H1 (cell line): ENCODE measurements around the gene TBC1D9. TPM values are rescaled to one million over a fixed set of nuclear protein-coding genes. Genes with fewer than 3 reads are reported as not detected.
"Not testable (repeated sequence)": the region's sequence is repeated elsewhere in the genome, so short reads cannot be mapped to it uniquely, and the experiment has no call there.

Experiments
- CTCF ChIA-PET: fragments of 300-600 bp; sonication (Branson Sonifier 250); formaldehyde crosslinking; loops from one replicate; lab custom pipeline; 2021; ENCODE audit not compliant: partially characterized antibody; lab: Charles Lee
- POLR2A ChIA-PET: fragments of 300-600 bp; sonication (Branson Sonifier 250); formaldehyde crosslinking; loops from one replicate; lab custom pipeline; 2021; ENCODE audit warnings: inconsistent platforms; ENCODE audit not compliant: partially characterized antibody; lab: Charles Lee
- DNase-seq, 2 experiments: peaks; one replicate each; pipeline versions ENCODE4 v3.0.0 to v3.0.0-alpha.2; 2010 to 2022; ENCODE audit warnings: low spot score in 2 of 2, low read depth in 1 of 2, mixed read lengths in 1 of 2
- FAIRE-seq: peaks from 2 replicates; lab custom pipeline; 2011; peaks lifted over from hg19 to GRCh38; lab: Jason Lieb, UNC
- H2AFZ ChIP-seq: 2 replicates; pipeline ENCODE4 v1.8.1; 2012; ENCODE audit warnings: low read length, inconsistent platforms
- H2AK5ac ChIP-seq: 2 replicates; pipeline ENCODE4 v1.6.1; 2013; ENCODE audit warnings: low read depth, low read length
- H2BK120ac ChIP-seq: replicated peaks from 2 replicates; pipeline ENCODE3; 2013; ENCODE audit warnings: low read depth, low read length, inconsistent platforms
- H2BK12ac ChIP-seq: 2 replicates; pipeline ENCODE4 v1.6.1; 2013; ENCODE audit warnings: low read depth, low read length
- H2BK15ac ChIP-seq: 2 replicates; pipeline ENCODE4 v1.6.1; 2013; ENCODE audit warnings: low read length
- H2BK20ac ChIP-seq: 2 replicates; pipeline ENCODE4 v1.6.1; 2013; ENCODE audit warnings: low read length
- H2BK5ac ChIP-seq: 2 replicates; pipeline ENCODE4 v1.6.1; 2013; ENCODE audit warnings: low read depth, low read length
- H3K14ac ChIP-seq: 2 replicates; pipeline ENCODE4 v1.6.1; 2013; ENCODE audit warnings: inconsistent platforms; ENCODE audit not compliant: insufficient read length
- H3K18ac ChIP-seq: 2 replicates; pipeline ENCODE4 v1.6.1; 2013; ENCODE audit warnings: low read length; ENCODE audit errors: extremely low read depth
- H3K23ac ChIP-seq: 2 replicates; pipeline ENCODE4 v1.6.1; 2013; ENCODE audit warnings: inconsistent platforms; ENCODE audit not compliant: insufficient read length
- H3K23me2 ChIP-seq: 2 replicates; pipeline ENCODE4 v1.6.1; 2013; ENCODE audit warnings: low read depth, low read length
- H3K27ac ChIP-seq: 2 replicates; pipeline ENCODE4 v1.6.1; 2011; ENCODE audit warnings: low read depth, low read length, inconsistent platforms
- H3K27me3 ChIP-seq, 4 experiments: replicated peaks in 1 of 4; 1 replicate in 1 of 4; 2 replicates in 3 of 4; pipeline versions ENCODE4 v1.6.1 to v1.8.1; 2011 to 2013; ENCODE audit warnings: low read length in 3 of 4, mild to moderate bottlenecking in 3 of 4, inconsistent platforms in 2 of 4, mixed read lengths in 2 of 4, moderate library complexity in 1 of 4; ENCODE audit not compliant: control insufficient read depth in 3 of 4, insufficient read depth in 3 of 4; ENCODE audit errors: extremely low read depth in 1 of 4
- H3K36me3 ChIP-seq, 4 experiments: 2 replicates each; pipeline versions ENCODE4 v1.6.1 to v1.8.1; 2011 to 2013; ENCODE audit warnings: mild to moderate bottlenecking in 4 of 4, low read length in 3 of 4, moderate library complexity in 2 of 4, control low read depth in 1 of 4, inconsistent platforms in 1 of 4; ENCODE audit not compliant: insufficient read depth in 4 of 4, control insufficient read depth in 2 of 4
- H3K4ac ChIP-seq: replicated peaks from 2 replicates; pipeline ENCODE3; 2013; ENCODE audit warnings: low read length, low read depth, mixed read lengths, inconsistent platforms; ENCODE audit not compliant: insufficient read length
- H3K4me1 ChIP-seq, 4 experiments: replicated peaks in 1 of 4; 1 replicate in 1 of 4; 2 replicates in 3 of 4; pipeline versions ENCODE4 v1.6.1 to v1.8.1; 2011 to 2013; ENCODE audit warnings: low read length in 3 of 4, inconsistent platforms in 2 of 4, mixed read lengths in 1 of 4; ENCODE audit not compliant: insufficient read depth in 4 of 4, control insufficient read depth in 3 of 4
- H3K4me2 ChIP-seq, 2 experiments: 2 replicates each; pipeline versions ENCODE4 v1.6.1 to v1.8.1; 2011 to 2013; ENCODE audit warnings: low read depth in 2 of 2, low read length in 2 of 2, control low read depth in 1 of 2, inconsistent platforms in 1 of 2, mild to moderate bottlenecking in 1 of 2; ENCODE audit not compliant: insufficient read depth in 1 of 2
- H3K4me3 ChIP-seq, 4 experiments: fragments of 200-600, 300-600 bp in 1 of 4; sonication (generic), shearing (Covaris generic), sonication (Bioruptor Twin) in 1 of 4; 2 replicates each; pipeline versions ENCODE4 v1.5.1 to v1.8.1; 2011 to 2016; ENCODE audit warnings: low read length in 4 of 4, low read depth in 3 of 4, control low read depth in 2 of 4, inconsistent platforms in 2 of 4, mild to moderate bottlenecking in 2 of 4, mixed read lengths in 1 of 4, moderate library complexity in 1 of 4; ENCODE audit not compliant: insufficient read depth in 2 of 4; ENCODE audit errors: extremely low read depth in 1 of 4
- H3K56ac ChIP-seq: replicated peaks from 2 replicates; pipeline ENCODE3; 2013; ENCODE audit warnings: low read depth, mild to moderate bottlenecking, mixed read lengths, low read length, inconsistent platforms; ENCODE audit not compliant: insufficient read length
- H3K79me1 ChIP-seq: 2 replicates; pipeline ENCODE4 v1.6.1; 2013; ENCODE audit warnings: low read depth, low read length, control low read depth
- H3K79me2 ChIP-seq, 2 experiments: 2 replicates each; pipeline versions ENCODE4 v1.6.1 to v1.8.1; 2012 to 2013; ENCODE audit warnings: low read length in 2 of 2, mild to moderate bottlenecking in 2 of 2, inconsistent platforms in 1 of 2; ENCODE audit not compliant: insufficient read depth in 2 of 2, control insufficient read depth in 1 of 2
- H3K9ac ChIP-seq, 4 experiments: replicated peaks in 1 of 4; 1 replicate in 1 of 4; 2 replicates in 3 of 4; pipeline versions ENCODE4 v1.6.1 to v1.8.1; 2011 to 2013; ENCODE audit warnings: low read depth in 3 of 4, low read length in 3 of 4, control low read depth in 2 of 4, mild to moderate bottlenecking in 2 of 4, moderate library complexity in 2 of 4, inconsistent platforms in 1 of 4; ENCODE audit errors: extremely low read depth in 1 of 4
- H3K9me3 ChIP-seq, 2 experiments: 2 replicates each; pipeline versions ENCODE4 v1.6.1 to v1.8.1; 2012 to 2013; ENCODE audit warnings: mild to moderate bottlenecking in 2 of 2, moderate library complexity in 2 of 2, control low read depth in 1 of 2, inconsistent platforms in 1 of 2, low read depth in 1 of 2, low read length in 1 of 2, mixed read lengths in 1 of 2; ENCODE audit not compliant: insufficient read depth in 2 of 2
- H4K20me1 ChIP-seq, 2 experiments: replicated peaks in 1 of 2; 2 replicates each; pipeline versions ENCODE3 to v1.8.1; 2011 to 2013; ENCODE audit warnings: inconsistent platforms in 2 of 2, low read length in 2 of 2, mild to moderate bottlenecking in 1 of 2; ENCODE audit not compliant: insufficient read depth in 2 of 2, control insufficient read depth in 1 of 2
- H4K5ac ChIP-seq: 2 replicates; pipeline ENCODE4 v1.6.1; 2013; ENCODE audit warnings: low read length, low read depth, mixed read lengths, inconsistent platforms; ENCODE audit not compliant: insufficient read length
- H4K8ac ChIP-seq: 2 replicates; pipeline ENCODE4 v1.8.0; 2013; ENCODE audit warnings: mild to moderate bottlenecking, moderate library complexity, low read length, inconsistent platforms; ENCODE audit not compliant: insufficient read depth; ENCODE audit errors: extremely low read depth
- H4K91ac ChIP-seq: replicated peaks from 2 replicates; pipeline ENCODE3; 2013; ENCODE audit warnings: low read length, mixed read lengths, inconsistent platforms; ENCODE audit not compliant: insufficient read length
- polyA plus RNA-seq, 7 experiments: library from polyadenylated mRNA; depleted of rRNA in 3 of 7; stranded (reverse) in 5 of 7; unstranded in 2 of 7; fragments of >200 nt in 5 of 7; fragments of 200-250 nt in 2 of 7; gene quantifications; 1 replicate in 5 of 7; 2 replicates in 1 of 7; 4 replicates in 1 of 7; pipeline versions ENCODE4 v1.2.1 to v1.2.3, GENCODE V29; 2011 to 2013; ENCODE audit warnings: missing spikeins in 2 of 7, mixed read lengths in 2 of 7
- total RNA-seq: library from RNA; stranded (reverse); fragmentation: NEBNext Ultra II Directional; extraction: Animal tissue kit (Norgen Biotek cat#: 25700); gene quantifications from 2 replicates; pipeline ENCODE4 v1.2.1, GENCODE V29; 2021

Gene TBC1D9
- total and polyA plus RNA-seq, 2 of the 8 experiments (the other 6 are each of a cell fraction or from before 2014, with no cell fraction given) = 0.94 to 1.0 TPM

GRCh38 chr4:140782787-140783186, 26.6 kb upstream of the TBC1D9 start:
- H2AK5ac ChIP-seq, POLR2A ChIA-PET: not testable (repeated sequence)

More at GRCh38 chr4:140782787-140783186, 26.6 kb upstream of the TBC1D9 start:
- H3K79me2 ChIP-seq, H2BK120ac ChIP-seq, H3K14ac ChIP-seq, H3K4ac ChIP-seq, H3K27me3 ChIP-seq, H3K4me2 ChIP-seq, H2BK5ac ChIP-seq, FAIRE-seq, H3K4me1 ChIP-seq, H3K36me3 ChIP-seq, H3K27ac ChIP-seq, H3K4me3 ChIP-seq, CTCF ChIA-PET, H3K9ac ChIP-seq, H3K79me1 ChIP-seq, DNase-seq, H3K23ac ChIP-seq, H3K9me3 ChIP-seq, H4K5ac ChIP-seq, H3K56ac ChIP-seq, H2BK15ac ChIP-seq, H4K91ac ChIP-seq, H2BK12ac ChIP-seq, H2BK20ac ChIP-seq, H4K8ac ChIP-seq, H3K23me2 ChIP-seq, H4K20me1 ChIP-seq, H3K18ac ChIP-seq, H2AFZ ChIP-seq: not testable (repeated sequence)
